MM.1S (cell line): ENCODE data around the gene ADAMTS17.

Experiments used
- DNase-seq: peaks from one replicate; pipeline ENCODE4 v3.0.0-alpha.2; 2015
- H2AFZ ChIP-seq: fragments of 300-600 bp; sonication (generic); 2 replicates; pipeline ENCODE4 v1.6.0; 2016; ENCODE audit warnings: antibody characterized with exemption, low read length
- H3F3A ChIP-seq: fragments of 300-600 bp; sonication (generic); 2 replicates; pipeline ENCODE4 v1.6.1; 2016; ENCODE audit warnings: mild to moderate bottlenecking, antibody characterized with exemption, low read length, moderate library complexity, mixed read lengths; ENCODE audit not compliant: insufficient read depth
- H3K27ac ChIP-seq: fragments of 300-600 bp; sonication (generic); 2 replicates; pipeline ENCODE4 v1.5.1; 2016; ENCODE audit warnings: mild to moderate bottlenecking, low read length
- H3K27me3 ChIP-seq: fragments of 300-600 bp; sonication (generic); replicated peaks from 2 replicates; pipeline ENCODE4 v1.6.0; 2016; ENCODE audit warnings: low read length; ENCODE audit not compliant: insufficient read depth
- H3K36me3 ChIP-seq: fragments of 300-600 bp; sonication (generic); replicated peaks from 2 replicates; pipeline ENCODE4 v1.6.1; 2016; ENCODE audit warnings: mild to moderate bottlenecking, low read length, mixed read lengths; ENCODE audit not compliant: insufficient read depth
- H3K4me1 ChIP-seq: fragments of 300-600 bp; sonication (generic); 2 replicates; pipeline ENCODE4 v1.6.1; 2016; ENCODE audit warnings: low read length, mixed read lengths
- H3K4me2 ChIP-seq: fragments of 300-600 bp; sonication (generic); 2 replicates; pipeline ENCODE4 v1.6.0; 2016; ENCODE audit warnings: low read depth, low read length
- H3K4me3 ChIP-seq: fragments of 300-600 bp; sonication (generic); 2 replicates; pipeline ENCODE4 v1.5.1; 2016; ENCODE audit warnings: low read length, mixed read lengths
- H3K79me2 ChIP-seq: fragments of 300-600 bp; sonication (generic); 2 replicates; pipeline ENCODE4 v1.6.1; 2016; ENCODE audit warnings: mixed run types, low read length, mixed read lengths
- H3K9ac ChIP-seq: fragments of 300-600 bp; sonication (generic); 2 replicates; pipeline ENCODE4 v1.6.1; 2016; ENCODE audit warnings: low read length, mixed read lengths
- H3K9me2 ChIP-seq: fragments of 300-600 bp; sonication (generic); replicated peaks from 2 replicates; pipeline ENCODE4 v1.6.1; 2016; ENCODE audit warnings: mild to moderate bottlenecking, low read length, mixed read lengths; ENCODE audit not compliant: insufficient read depth
- H3K9me3 ChIP-seq: fragments of 300-600 bp; sonication (generic); replicated peaks from 2 replicates; pipeline ENCODE4 v1.6.1; 2016; ENCODE audit warnings: mild to moderate bottlenecking, low read length, mixed read lengths; ENCODE audit not compliant: insufficient read depth
- H4K20me1 ChIP-seq: fragments of 300-600 bp; sonication (generic); 2 replicates; pipeline ENCODE4 v1.6.1; 2016; ENCODE audit warnings: mild to moderate bottlenecking, low read length, moderate library complexity, mixed read lengths; ENCODE audit not compliant: insufficient read depth
- CTCF ChIP-seq: fragments of 300-600 bp; sonication (generic); IDR thresholded peaks from 2 replicates; pipeline ENCODE4 v1.5.1; 2016; ENCODE audit warnings: antibody characterized with exemption, low read length, mixed read lengths
- EZH2 ChIP-seq: fragments of 300-600 bp; sonication (generic); optimal IDR thresholded peaks from 2 replicates; pipeline ENCODE3; 2017; ENCODE audit warnings: low read depth, mild to moderate bottlenecking, antibody characterized with exemption, low read length, mixed read lengths
- EZH2phosphoT487 ChIP-seq: fragments of 300-600 bp; sonication (generic); IDR thresholded peaks from 2 replicates; pipeline ENCODE4 v1.6.1; 2018; ENCODE audit warnings: antibody characterized with exemption, low read length

ADAMTS17 gene

GRCh38 chr15:100250176-100250800 lies 91.5 kb downstream of the ADAMTS17 start:
- no peak for TF ChIP-seq EZH2phosphoT487
- no peak for TF ChIP-seq EZH2
- no peak for TF ChIP-seq CTCF
- Histone ChIP-seq H2AFZ (no peak overlapping the region), H3K9ac (no peak overlapping the region), H3K4me2 (no peak overlapping the region), H3K4me3 (no peak overlapping the region), H3K9me3 (no peaks in the 10 kb centered on the region), H3K79me2 (no peaks in the 10 kb centered on the region), H3K4me1 (no peaks in the 10 kb centered on the region), H3K27me3 (no peaks in the 10 kb centered on the region), H3K36me3 (no peaks in the 10 kb centered on the region), H3K27ac (no peak overlapping the region), H4K20me1 (no peaks in the 10 kb centered on the region), H3F3A (no peaks in the 10 kb centered on the region), H3K9me2 (no peaks in the 10 kb centered on the region)
- no peak for DNase-seq

DNA sequence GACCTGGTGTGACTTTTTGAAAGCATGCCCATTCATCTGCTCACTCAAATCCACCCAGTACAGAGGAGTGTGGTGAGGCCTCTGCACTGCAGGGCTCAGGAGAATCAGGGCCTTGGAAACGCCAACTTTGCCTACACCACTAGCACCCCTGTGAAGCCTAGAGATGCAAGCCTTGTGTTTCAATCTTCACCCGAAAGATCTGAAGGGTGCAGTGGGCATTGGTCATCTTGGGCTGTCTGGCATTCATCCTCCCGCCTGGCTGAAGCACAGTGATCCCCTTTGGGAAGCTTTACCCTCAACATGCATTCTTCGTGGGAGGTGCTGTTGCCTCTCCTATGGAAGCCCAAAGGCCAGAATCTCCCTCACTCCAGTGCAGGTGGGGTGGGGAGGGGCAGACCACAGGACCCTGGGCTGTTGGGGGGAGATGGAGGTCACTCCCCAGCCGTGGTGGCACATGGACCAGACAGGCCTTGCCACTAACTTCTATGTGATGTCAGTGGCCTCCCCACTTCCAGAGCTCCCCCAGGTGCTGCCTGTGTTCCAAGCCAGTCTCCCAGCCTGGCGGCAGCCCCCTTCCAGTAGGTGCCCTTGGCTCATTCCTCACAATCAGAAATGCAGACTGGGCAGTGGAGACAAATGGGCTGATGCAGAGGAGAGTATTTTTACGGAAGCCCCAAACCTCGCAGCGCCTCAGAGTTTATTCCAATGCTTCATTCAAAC lies 92.5 kb downstream of the ADAMTS17 start:
- no peaks in the 10 kb centered on the region for H3K36me3 ChIP-seq
- no peak for DNase-seq

DNA sequence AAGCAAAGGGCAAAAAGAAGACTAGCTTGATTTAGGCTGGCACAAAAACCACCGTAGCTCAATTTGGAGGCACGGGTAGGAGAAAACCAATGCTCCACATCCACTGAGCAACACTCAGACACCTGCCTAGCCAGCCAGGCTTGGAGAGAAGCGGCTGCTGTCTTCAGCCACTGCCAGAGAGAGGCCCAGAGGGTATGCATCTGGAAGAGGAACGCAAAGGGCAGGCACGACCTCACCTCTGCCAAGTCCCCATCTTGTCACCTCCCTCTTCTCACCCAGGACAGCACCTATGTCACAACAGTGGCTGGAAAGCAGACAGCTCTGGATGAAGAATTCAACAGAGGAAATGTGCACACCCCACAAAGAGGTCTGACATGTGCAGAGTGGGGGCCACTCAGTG lies 93.5 kb downstream of the ADAMTS17 start:
- Histone ChIP-seq H3K4me1 (no peaks in the 10 kb centered on the region), H3K4me3 (no peak overlapping the region), H3K36me3 (no peaks in the 10 kb centered on the region), H3K27me3 (no peaks in the 10 kb centered on the region), H3K9me3 (no peaks in the 10 kb centered on the region), H3K4me2 (no peak overlapping the region), H3K27ac (no peak overlapping the region), H4K20me1 (no peaks in the 10 kb centered on the region), H3F3A (no peaks in the 10 kb centered on the region), H3K9me2 (no peaks in the 10 kb centered on the region), H3K79me2 (no peaks in the 10 kb centered on the region), H3K9ac (no peak overlapping the region), H2AFZ (no peak overlapping the region)
- no peak for DNase-seq
- TF ChIP-seq EZH2 (no peak), EZH2phosphoT487 (no peak), CTCF (no peak)

More for the DNA sequence above, 92.5 kb downstream of the ADAMTS17 start:
- Histone ChIP-seq H3K9me2 (no peaks in the 10 kb centered on the region), H4K20me1 (no peaks in the 10 kb centered on the region), H3K79me2 (no peaks in the 10 kb centered on the region), H3K4me3 (no peak overlapping the region), H3K9ac (no peak overlapping the region), H3K4me1 (no peaks in the 10 kb centered on the region), H3K27ac (no peak overlapping the region), H3K27me3 (no peaks in the 10 kb centered on the region), H3K4me2 (no peak overlapping the region), H2AFZ (no peak overlapping the region), H3K9me3 (no peaks in the 10 kb centered on the region), H3F3A (no peaks in the 10 kb centered on the region)
- TF ChIP-seq CTCF (no peak), EZH2phosphoT487 (no peak), EZH2 (no peak)
